ENCODE data around the gene SPOCD1.

The SPOCD1 gene

GRCh38 chr1:31815752-31816500, at the start of gene SPOCD1:
Gene SPOCD1, minus strand, starts transcription at chr1:31816022. Its CDS starts 689 bp downstream, at chr1:31815333.
- TF ChIP-seq CTCF (IDR thresholded peaks at IDR 0.05; ENCODE audit: borderline replicate concordance, insufficient read depth, low read depth, low read length): peak; percentile 79
- H3K4me3 ChIP-seq (ENCODE audit: low read depth, low read length): no peak within 1 kb of the TSS

- TF ChIP-seq CTCF (IDR thresholded peaks at IDR 0.05; ENCODE audit: borderline replicate concordance, insufficient read depth, low read depth, low read length): no peak
- H3K4me3 ChIP-seq (ENCODE audit: low read depth, low read length): no peak overlapping the region
Observed at GRCh38 chr1:31862071-31862470, 46.2 kb upstream of the SPOCD1 start.

- no peak overlapping the region for H3K4me3 ChIP-seq (ENCODE audit: low read depth, low read length)
- peak; percentile 47; the same call in 1 of the 2 replicates for TF ChIP-seq CTCF (IDR thresholded peaks at IDR 0.05; ENCODE audit: borderline replicate concordance, insufficient read depth, low read depth, low read length)
Observed at GRCh38 chr1:31861346-31861745, 45.5 kb upstream of the SPOCD1 start.

GRCh38 chr1:31860581-31860980, 44.8 kb upstream of the SPOCD1 start:
- TF ChIP-seq CTCF (IDR thresholded peaks at IDR 0.05; ENCODE audit: borderline replicate concordance, insufficient read depth, low read depth, low read length): no peak
- no peak overlapping the region for H3K4me3 ChIP-seq (ENCODE audit: low read depth, low read length)

- no peak for TF ChIP-seq CTCF (IDR thresholded peaks at IDR 0.05; ENCODE audit: borderline replicate concordance, insufficient read depth, low read depth, low read length)
- no peak overlapping the region for H3K4me3 ChIP-seq (ENCODE audit: low read depth, low read length)
Observed at GRCh38 chr1:31859719-31860118, 43.9 kb upstream of the SPOCD1 start.

- no peak for TF ChIP-seq CTCF (IDR thresholded peaks at IDR 0.05; ENCODE audit: borderline replicate concordance, insufficient read depth, low read depth, low read length)
- H3K4me3 ChIP-seq (ENCODE audit: low read depth, low read length): no peak overlapping the region
Observed at GRCh38 chr1:31859044-31859443, 43.2 kb upstream of the SPOCD1 start.

GRCh38 chr1:31857863-31858262, 42.0 kb upstream of the SPOCD1 start:
- no peak for TF ChIP-seq CTCF (IDR thresholded peaks at IDR 0.05; ENCODE audit: borderline replicate concordance, insufficient read depth, low read depth, low read length)
- no peak overlapping the region for H3K4me3 ChIP-seq (ENCODE audit: low read depth, low read length)
